LoVo (cell line): ENCODE measurements around the gene RABL6.
"Not testable (repeated sequence)": the region's sequence is repeated elsewhere in the genome, so short reads cannot be mapped to it uniquely, and the experiment has no call there.

Experiments used
- DNase-seq: peaks from one replicate; pipeline ENCODE4 v3.0.0-alpha.2; 2016; ENCODE audit warnings: low spot score

The RABL6 gene

DNA sequence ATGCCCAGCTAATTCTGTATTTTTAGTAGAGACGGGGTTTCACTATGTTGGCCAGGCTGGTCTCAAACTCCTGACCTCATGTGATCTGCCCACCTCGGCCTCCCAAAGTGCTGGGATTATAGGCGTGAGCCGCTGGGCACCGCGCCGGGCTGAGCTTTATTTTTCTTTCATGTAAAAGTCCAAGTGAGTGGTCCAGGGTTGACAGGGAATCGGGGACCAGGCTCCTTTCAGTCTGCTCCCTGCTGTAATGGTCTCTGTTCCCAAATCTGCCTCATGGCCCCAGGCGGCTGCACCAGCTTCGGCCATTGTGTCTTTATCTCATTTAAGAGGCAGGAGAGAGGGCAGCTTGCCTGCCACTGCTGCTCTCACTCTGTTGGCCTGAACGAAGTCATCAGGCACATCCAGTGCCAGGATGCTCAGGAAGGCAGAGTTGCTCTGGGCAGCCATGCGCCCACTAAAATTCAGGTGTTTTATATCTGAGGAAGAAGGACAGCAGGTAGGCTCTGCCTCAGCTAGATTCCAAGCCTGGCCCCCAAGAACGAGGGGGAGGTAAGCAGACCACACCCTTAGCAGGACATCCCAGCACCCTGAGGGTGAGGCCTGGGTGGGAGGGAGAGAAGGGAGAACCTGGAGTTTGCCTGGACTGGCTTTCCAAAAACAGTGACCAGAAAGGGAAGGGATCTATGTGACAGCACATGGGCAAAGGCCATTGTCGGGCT is 13.3 kb upstream of the RABL6 start:
- DNase-seq: no peak

DNA sequence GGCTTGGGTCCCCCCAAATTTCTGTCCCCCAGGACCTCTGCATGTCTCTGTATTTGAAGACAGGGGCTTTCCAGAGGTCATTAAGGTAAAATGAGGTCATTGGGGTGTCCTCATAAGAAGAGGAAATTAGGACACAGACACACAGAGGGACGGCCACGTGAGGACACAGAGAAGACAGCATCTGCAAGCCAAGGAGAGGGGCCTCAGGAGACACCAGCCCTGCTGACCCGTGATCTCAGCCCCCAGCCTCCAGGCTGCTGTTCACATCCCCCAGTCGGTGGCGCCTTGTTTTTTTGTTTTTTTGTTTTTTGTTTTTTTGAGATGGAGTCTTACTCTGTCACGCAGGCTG is 12.8 kb upstream of the RABL6 start:
- no peak for DNase-seq

DNA sequence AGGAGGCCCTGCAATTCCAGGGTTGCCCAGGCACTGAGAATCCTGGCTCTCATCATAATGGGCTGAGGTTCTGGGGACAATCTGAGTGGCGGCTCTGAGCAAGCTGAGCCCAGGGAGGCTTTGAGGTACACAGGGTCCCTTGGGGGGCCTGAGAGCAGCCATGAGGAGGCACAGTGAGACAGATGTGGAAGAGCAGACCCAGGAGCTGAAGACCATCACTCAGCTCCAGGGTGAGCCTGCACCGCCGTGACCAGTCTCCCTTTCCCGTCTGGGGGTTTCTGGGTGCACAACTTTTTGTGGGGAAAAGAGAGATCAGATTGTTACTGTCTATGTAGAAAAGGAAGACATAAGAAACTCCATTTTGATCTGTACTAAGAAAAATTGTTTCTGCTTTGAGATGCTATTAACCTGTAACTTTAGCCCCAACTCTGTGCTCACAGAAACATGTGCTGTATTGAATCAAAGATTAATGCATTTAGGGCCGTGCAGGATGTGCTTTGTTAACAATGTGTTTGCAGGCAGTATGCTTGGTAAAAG is 11.4 kb upstream of the RABL6 start, which contains the start of gene CCDC183:
Gene CCDC183, plus strand, starts transcription at position 101 of the 537 bp plus-strand sequence. Its CDS starts 60 bp downstream, at position 161.
- DNase-seq: no peak

DNA sequence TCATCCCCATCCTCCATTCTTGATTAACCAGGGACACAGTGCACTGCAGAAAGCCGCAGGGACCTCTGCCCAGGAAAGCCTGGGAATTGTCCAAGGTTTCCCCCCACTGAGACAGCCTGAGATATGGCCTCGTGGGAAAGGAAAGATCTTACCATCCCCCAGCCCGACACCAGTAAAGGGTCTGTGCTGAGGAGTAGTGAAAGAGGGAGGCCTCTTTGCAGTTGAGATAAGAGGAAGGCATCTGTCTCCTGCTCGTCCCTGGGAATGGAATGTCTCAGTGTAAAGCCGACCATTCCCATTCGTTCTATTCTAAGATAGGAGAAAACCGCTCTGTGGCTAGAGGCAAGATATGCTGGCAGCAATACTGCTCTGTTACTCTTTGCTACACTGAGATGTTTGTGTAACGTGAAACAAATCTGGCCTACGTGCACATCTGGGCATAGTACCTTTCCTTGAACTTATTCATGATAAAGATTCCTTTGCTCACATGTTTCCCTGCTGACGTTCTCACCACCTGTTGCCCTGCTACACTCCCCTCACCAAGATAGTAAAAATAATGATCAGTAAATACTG is 10.9 kb upstream of the RABL6 start:
- DNase-seq: not testable (repeated sequence)

DNA sequence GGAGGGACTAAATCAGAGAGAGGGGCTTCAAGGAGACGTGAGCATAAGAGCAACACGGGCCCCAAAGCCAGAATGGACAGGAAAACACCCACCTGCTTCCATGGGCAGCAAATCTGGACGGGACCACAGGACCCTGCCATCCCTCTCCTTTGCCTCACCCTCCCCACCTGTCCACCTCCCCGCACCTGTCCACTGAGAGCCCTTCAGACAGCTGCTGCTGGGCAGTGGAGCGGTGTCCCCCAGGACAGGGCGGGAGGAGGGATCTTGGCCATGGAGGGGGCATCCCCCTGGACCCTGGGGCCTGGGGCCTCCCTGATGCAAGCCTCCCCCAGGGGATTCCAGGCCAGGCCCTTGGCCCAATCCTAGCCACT is 9.1 kb upstream of the RABL6 start:
- no peak for DNase-seq

DNA sequence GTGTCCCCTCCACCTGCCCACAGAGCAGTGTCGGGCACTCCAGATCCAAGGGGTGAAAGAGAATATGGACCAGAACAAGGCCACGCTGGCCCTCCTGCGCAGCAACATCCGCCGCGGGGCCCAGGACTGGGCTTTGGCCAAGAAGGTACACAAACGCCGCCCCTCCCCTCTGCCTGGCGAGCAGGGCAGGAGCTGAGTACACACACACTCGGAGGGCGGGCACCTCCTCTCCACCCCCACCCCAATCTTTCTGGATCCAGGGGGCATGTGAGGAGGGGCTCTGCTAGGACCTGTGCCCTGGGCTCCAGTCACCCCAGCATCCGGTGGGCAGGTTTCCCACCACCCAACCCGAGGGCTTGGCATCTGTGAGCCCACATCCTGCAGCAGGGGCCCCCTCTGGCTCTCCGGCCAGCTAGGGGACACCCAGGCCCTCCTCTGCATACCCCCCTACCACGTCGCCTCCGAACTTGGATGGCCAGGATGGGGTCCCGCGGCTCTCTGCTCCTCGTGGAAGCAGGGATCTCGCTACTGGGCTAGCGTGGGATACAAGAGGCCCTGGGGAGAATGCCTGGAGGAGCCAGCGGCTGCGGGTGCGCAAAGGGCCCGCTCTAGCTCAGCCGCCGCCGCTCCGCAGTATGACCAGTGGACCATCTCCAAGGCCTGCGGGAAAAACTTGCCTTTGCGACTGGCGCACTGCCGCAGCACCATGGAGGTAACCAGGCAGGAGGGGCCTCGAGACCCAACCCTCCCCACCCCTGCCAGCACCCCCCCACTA is 8.5 kb upstream of the RABL6 start:
- DNase-seq: no peak

DNA sequence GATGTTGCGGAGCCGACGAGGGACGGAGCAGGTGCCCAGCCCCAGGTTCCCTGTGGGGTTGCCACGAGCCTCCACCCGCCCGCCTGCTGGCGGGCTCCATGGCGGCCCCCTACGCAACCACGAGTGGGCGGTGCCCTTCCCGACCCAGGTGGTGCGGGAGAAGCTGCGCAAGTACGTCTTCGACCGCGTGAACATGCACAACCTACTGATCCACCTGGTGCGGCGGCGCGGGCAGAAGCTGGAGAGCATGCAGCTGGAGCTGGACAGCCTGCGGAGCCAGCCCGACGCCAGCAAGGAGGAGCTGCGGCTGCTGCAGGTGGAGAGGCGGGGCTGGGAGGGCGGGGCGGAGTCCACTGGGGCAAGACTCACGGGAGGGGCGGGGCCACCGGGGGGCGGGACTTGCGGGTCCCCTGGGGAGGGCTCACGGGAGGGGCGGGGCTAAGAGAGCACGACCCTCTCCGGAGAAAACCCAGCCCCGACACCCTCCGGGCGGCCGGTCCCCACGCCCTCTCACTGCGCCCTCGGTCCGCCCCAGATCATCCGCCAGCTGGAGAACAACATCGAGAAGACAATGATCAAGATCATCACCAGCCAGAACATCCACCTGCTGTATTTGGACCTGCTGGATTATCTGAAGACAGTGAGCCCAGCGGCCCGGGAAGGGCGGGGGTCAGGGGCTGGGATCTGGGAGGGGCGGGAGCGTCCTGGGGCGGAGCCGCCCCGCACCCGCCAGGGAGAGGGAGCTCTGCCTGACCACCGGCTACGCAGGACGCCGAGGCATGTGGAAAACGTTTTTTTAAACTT is 7.7 kb upstream of the RABL6 start:
- peak; percentile 86 for DNase-seq

DNA sequence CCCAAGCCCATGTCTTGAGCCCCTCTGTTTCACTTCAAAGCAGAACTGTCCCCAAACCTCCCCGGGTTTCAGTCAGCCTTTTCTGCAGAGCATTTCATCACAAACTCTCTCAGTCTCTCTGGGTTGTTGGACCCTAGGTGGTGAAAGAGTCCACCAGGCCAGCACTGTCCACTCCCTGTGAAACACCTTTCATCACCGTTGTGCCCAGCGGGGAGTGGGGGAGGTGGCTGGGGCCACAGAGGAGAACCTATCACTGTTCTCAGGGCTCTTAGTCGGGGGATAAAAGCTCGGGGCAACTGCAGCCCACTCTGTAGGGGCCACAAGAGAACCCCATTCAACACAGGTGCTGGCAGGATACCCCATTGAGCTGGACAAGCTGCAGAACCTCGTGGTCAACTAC is 5.4 kb upstream of the RABL6 start:
- no peak for DNase-seq

DNA sequence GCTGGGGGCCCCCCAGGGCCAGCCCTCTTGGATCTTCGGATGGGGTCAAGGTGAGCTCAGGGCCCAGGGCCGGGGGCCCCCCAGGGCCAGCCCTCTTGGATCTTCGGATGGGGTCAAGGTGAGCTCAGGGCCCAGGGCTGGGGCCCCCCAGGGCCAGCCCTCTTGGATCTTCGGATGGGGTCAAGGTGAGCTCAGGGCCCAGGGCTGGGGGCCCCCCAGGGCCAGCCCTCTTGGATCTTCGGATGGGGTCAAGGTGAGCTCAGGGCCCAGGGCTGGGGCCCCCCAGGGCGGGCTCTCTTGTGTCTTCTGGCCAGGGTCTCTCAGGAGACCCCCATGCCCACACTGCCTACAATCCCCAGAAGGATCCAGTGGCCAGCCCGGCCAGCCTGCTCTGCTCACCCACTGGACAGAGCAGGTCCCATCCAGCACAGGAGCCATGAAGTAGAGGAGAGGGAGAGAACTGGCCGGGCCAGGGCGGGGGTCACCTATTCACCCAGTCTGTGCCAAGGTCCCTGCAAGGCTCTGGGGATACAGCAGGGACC is 4.7 kb upstream of the RABL6 start:
- DNase-seq: not testable (repeated sequence)

DNA sequence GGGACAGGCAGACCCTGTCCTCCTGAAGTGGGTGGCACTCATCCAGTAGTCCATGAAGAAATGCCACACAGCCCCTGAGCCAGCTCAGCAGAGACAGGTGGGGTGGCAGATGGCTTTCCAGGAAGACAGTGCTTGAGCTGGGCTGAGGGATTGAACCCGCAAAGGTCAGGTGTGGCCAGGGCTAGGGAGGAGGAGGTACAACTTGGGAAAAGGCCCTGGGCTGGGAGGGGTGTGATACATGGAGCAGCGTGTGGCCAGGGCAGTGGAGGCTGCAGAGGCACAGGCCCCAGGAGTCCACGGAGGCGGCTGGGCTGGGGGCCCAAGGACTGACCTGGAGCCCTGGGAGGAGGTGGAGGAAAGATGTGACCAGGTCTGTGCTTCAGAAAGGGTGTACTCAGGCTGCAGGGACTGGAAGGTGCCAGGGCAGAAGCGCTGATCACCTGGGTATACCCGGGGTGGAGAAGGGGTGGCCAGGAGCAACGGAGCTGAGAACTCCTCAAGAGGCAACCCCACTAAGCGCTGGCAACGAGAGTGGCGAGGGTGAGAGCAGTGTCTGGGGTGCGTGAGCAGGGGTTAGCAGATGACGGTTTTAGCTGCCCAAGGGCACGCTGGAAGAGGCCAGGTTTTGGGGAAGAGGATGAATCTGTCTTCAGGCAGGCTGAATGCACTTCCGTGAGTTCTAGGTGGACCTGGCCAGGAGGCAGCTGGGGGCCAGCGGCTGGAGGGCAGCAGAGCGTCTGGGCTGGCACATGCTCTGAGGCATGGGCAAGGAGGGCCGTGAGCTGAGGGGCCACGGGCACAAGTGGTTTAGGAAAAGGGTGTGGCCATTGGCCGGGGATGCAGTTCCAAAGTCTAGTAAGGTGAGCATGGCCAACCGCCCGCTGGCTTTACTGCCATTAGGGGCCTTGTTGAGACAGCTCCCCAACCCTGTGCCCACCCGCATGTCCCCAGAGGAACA is 3.9 kb upstream of the RABL6 start:
- DNase-seq: no peak

DNA sequence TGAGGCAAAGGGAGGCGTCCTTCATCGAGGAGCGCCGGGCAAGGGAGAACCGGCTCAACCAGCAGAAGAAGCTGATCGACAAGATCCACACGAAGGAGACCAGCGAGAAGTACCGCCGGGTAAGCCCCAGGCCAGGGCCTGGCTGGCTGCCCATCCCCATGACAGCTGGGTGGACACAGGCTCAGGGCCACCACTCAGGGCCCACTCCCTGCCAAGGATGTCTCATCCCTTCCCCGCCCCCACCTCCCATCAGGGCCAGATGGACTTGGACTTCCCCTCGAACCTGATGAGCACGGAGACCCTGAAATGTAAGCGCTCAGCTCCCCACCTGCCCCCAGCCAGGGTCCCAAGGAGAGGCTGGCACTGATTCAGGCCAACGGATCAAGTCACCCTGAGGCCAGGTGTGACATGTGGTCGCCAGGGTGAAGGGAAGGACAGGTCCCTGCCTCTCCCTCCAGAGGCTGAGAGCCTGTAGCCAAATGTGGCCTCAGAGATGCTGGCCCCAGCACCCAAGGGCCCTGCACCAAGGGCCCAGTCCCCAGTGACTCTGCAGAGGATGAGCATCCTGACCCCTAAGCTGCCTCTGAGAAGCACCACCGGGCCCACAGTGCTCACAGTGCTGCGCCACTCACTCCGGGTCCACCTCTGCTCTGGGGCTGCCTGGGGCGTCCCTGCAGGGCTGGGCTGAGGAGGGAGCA is 3.1 kb upstream of the RABL6 start:
- no peak for DNase-seq

DNA sequence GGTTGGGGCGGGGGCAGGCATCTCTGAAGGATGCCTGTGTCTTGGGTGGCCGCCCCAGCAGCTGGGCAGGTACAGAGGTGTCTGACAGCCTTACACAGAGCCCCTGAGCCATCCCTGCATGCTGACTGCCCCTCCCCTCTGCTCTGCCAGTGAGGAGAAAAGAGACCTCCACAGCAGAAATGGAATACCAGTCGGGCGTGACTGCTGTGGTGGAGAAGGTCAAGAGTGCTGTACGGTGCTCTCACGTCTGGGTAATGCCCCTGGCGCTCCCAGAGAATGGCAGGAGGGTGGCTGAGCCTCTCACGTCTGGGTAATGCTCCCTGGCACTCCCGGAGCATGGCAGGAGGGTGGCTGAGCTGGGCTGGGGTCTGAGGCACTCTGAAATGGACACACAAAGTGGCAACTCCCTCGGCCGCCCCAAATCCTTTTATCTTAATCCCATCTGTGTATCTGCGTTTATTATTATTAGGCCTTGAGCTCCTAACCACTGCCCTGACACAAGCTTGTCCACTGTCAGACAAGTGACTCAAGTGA is 2.5 kb upstream of the RABL6 start:
- no peak for DNase-seq

DNA sequence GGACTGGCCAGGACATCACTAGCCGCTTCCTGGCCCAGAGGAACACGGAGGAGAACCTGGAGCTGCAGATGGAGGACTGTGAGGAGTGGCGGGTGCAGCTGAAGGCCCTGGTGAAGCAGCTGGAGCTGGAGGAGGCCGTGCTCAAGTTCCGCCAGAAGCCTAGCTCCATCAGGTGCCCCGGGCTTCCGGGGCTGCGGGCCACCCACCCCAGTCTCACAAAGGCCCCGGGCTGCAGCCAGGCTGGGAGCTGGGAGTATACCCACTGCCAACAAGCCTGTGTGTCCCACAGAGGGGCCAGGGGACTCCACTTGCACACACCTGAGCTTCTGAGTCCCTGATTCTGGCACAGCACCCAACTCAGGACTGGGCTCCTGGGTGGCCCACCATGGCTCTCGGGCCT is 1.7 kb upstream of the RABL6 start:
- no peak for DNase-seq

DNA sequence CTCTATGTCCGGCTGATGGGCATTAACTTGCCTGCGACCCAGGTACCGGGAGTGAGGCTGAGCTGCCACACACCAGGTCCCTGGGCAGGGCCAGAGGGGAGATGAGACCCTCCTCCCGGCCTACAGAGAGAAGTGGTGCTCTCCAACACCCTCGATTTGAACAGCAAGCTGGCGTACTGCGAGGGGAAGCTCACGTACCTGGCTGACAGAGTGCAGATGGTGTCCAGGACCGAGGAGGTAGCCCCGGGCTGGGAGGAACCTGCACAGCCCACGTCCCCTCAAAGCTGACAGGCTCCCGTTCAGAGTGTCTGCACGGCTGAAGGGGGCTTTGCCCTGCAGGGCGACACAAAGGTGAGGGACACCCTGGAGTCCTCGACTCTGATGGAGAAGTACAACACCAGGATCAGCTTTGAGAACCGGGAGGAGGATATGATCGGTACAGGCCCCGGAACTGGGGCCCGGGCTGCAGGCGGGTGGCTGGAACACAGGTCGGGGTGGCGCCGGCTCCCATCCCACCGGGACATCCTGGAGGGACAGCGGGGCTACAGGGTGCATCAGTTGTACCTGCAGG is 1.0 kb upstream of the RABL6 start:
- no peak for DNase-seq

DNA sequence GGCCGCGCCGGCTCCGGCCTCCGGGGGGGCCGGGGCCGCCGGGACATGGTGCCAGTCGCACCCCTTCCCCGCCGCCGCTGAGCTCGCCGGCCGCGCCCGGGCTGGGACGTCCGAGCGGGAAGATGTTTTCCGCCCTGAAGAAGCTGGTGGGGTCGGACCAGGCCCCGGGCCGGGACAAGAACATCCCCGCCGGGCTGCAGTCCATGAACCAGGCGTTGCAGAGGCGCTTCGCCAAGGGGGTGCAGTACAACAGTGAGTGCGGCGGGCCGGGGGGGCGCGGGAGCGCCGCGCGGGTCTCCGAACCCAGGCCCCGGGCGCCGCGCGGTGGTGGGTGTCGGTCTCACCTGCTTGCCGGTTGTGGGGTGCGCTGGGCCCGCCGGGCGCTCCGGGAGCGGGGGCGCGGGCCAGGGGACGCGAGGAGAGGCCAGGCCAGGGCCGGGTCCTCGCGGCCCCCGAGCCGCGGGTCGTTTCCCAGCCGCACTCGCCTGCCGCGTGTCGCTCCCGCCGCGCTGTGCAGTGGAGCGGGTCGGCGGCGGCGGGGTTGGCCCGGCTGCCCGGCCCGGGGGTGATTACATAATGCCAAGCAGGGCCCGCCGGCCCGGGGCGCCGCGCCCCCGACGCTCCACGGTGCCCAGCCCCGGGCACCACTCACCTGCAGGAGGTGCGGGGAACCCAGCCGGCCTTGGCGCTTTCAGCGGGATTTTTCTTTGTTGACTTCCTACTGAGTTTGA is 492 bp downstream of the RABL6 start:
- DNase-seq: no peak

DNA sequence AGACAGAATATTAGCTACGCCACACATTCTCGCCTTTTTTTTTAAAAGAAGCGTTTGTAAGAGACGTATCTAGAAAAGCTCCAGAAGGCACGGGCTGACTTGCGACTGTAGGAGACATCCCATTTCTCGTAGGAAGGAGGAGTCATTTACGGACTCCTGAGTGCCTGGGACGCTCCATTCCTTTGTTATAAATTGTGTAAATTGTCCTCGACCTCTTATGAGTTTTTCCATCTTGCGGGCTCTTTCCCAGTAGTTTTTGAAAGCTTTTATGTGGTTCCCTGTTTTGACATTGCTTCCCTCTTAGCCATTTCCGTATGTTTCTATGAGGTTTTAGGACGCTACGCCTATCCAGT is 1.0 kb downstream of the RABL6 start:
- DNase-seq: no peak

DNA sequence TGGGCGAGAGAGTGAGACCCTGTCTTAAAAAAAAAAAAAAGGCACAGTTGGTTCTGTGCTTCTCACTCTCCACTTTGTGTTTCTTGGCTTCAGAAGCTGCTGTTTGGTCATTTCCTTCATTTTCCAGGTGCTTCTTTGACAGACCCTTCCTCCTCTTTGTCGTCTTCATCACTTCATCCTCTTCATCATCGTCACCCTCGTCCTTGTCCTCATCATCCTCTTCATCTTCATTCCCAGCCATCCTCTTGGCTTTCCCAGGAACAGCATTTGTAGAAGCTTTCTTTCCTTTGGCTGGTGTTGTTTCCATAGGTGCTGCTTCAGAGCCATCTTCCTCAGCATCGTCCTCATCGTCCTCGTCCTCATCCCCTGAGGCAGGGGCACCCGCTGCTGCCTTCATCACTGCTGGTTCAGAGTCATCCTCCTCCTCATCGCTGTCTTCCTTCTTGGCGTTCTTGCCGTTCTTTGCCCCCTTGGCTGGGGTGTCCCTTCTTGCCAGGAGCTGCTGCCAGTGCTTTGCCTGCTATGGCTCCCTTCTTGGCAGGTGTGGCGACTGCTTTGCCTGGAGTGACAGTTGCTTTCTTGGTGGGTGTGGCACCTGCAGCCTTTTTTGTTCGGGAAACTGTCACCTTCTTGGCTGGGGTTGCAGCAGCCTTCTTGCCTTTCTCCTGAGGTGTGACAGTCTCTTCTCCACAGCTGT is 7.1 kb downstream of the RABL6 start:
- DNase-seq: no peak

DNA sequence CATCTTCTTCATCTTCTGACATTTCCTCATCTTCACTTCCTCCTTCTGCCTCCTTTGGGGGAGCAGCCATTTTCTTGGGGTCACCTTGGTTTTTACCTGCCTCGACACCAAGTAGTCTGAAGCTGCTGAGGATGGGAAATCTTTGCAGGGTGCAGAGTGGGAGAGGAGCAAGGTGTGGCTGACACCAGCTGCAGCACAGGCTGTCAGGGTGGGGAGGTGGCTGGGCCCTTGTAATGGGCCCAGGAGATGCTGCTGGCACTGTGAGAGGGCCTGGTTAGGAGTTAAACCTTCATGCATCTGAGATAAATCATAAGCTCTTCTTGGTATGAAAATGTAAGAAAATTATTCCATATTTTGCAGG is 7.7 kb downstream of the RABL6 start:
- DNase-seq: no peak
